GM12878 (cell line): ENCODE data around the gene HS1BP3. TPM values are rescaled to one million over a fixed set of nuclear protein-coding genes. Genes with fewer than 3 reads are reported as not detected.

ENCODE experiments used
- RBBP5 ChIP-seq: fragments of 200-600 bp; sonication (generic); conservative IDR thresholded peaks from 2 replicates; pipeline ENCODE4 v1.6.1; 2016
- SMC3 ChIP-seq: IDR thresholded peaks from 2 replicates; pipeline ENCODE4 v1.6.1; 2011; ENCODE audit warnings: low read length, improper control_type of control experiment, borderline replicate concordance
- ZNF217 ChIP-seq: fragments of 450-650 bp; IDR thresholded peaks from 2 replicates; pipeline ENCODE4 v1.6.1; 2017; ENCODE audit warnings: antibody characterized with exemption, mild to moderate bottlenecking
- polyA plus RNA-seq, 11 experiments: library from polyadenylated mRNA; depleted of rRNA in 4 of 11; unstranded in 6 of 11; stranded (reverse) in 5 of 11; fragments of >200 nt; fragmentation: Nextera tagmentation in 4 of 11; fragmentation: Illumina TruSeq in 1 of 11; extraction: Ambion mirVana in 4 of 11; extraction: Trizol in 1 of 11; gene quantifications; 1 replicate in 1 of 11; 2 replicates in 10 of 11; pipeline versions ENCODE4 v1.2.1 to v1.2.3, GENCODE V29; 2011 to 2016; ENCODE audit warnings: inconsistent platforms in 2 of 11, missing spikeins in 2 of 11, low read depth in 1 of 11
- total RNA-seq, 4 experiments: library from RNA; depleted of rRNA in 3 of 4; stranded (reverse); fragments of >200 nt in 3 of 4; fragmentation: Illumina TruSeq in 1 of 4; extraction: Trizol in 1 of 4; gene quantifications; 2 replicates each; pipeline versions ENCODE4 v1.2.1 to v1.2.3, GENCODE V29; 2013 to 2021
- TF ChIP-seq, protein P1 (sequence below): fragments of 450-650 bp; IDR thresholded peaks from 2 replicates; pipeline ENCODE4 v1.6.1; 2017; ENCODE audit warnings: mild to moderate bottlenecking, low read depth, inconsistent platforms; ENCODE audit not compliant: poor library complexity, severe bottlenecking
- TF ChIP-seq, protein P2 (sequence below): IDR thresholded peaks from 2 replicates; pipeline ENCODE4 v1.6.1; 2011; ENCODE audit warnings: mild to moderate bottlenecking, low read depth, low read length, moderate library complexity; ENCODE audit not compliant: insufficient replicate concordance
- TF ChIP-seq, protein P3 (sequence below): fragments of 450-650 bp; IDR thresholded peaks from 2 replicates; pipeline ENCODE4 v1.6.1; 2017; ENCODE audit warnings: mild to moderate bottlenecking

HS1BP3 gene
- total and polyA plus RNA-seq, 10 of the 15 experiments (the other 5 are each of a cell fraction or from before 2014, with no cell fraction given): 0.47 to 7.2 (median 4.6) TPM

DNA sequence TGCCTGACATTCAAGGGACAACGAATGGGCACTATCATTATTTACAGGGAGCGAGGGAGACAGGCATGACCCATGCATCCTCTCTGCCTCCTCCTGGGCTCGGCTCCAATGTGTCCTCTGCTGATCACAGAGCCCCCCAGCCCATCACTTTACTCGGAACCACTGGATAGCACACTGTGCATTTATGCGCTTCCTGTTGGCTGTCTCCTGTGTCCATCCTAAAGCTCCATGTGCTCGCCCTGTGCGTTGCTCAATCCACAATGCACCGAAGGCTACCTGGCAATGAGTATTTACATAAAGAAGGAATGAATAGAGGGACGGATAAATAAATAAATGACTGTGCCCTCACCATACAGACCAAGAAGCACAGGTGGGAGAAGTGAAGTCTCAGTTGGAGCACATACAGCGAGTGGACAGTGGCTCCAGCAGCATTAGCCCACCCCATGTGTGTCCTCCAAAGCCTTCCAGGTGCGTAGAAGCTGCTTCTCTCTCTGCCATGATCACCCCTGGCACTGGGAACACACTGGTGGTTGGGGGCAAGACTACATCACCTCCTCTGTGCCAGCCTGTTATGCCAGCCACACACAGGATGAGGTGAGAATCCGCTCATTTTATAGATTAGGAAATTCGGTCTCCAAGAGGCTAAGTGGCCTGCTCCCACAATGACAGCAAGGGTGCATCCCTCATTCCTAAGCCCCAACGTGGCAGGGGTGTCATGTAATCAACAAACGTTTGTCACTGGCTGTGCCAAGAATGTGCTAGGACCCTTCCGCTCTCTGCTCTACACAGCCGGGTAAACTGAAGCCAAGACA lies 13.7 kb upstream of the HS1BP3 start (continued):
- TF ChIP-seq, protein P1, sequence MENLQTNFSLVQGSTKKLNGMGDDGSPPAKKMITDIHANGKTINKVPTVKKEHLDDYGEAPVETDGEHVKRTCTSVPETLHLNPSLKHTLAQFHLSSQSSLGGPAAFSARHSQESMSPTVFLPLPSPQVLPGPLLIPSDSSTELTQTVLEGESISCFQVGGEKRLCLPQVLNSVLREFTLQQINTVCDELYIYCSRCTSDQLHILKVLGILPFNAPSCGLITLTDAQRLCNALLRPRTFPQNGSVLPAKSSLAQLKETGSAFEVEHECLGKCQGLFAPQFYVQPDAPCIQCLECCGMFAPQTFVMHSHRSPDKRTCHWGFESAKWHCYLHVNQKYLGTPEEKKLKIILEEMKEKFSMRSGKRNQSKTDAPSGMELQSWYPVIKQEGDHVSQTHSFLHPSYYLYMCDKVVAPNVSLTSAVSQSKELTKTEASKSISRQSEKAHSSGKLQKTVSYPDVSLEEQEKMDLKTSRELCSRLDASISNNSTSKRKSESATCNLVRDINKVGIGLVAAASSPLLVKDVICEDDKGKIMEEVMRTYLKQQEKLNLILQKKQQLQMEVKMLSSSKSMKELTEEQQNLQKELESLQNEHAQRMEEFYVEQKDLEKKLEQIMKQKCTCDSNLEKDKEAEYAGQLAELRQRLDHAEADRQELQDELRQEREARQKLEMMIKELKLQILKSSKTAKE: no peak
- TF ChIP-seq ZNF217: no peak
- TF ChIP-seq RBBP5: no peak
- TF ChIP-seq, protein P2, sequence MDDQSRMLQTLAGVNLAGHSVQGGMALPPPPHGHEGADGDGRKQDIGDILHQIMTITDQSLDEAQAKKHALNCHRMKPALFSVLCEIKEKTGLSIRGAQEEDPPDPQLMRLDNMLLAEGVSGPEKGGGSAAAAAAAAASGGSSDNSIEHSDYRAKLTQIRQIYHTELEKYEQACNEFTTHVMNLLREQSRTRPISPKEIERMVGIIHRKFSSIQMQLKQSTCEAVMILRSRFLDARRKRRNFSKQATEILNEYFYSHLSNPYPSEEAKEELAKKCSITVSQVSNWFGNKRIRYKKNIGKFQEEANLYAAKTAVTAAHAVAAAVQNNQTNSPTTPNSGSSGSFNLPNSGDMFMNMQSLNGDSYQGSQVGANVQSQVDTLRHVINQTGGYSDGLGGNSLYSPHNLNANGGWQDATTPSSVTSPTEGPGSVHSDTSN: no peak
- TF ChIP-seq, protein P3, sequence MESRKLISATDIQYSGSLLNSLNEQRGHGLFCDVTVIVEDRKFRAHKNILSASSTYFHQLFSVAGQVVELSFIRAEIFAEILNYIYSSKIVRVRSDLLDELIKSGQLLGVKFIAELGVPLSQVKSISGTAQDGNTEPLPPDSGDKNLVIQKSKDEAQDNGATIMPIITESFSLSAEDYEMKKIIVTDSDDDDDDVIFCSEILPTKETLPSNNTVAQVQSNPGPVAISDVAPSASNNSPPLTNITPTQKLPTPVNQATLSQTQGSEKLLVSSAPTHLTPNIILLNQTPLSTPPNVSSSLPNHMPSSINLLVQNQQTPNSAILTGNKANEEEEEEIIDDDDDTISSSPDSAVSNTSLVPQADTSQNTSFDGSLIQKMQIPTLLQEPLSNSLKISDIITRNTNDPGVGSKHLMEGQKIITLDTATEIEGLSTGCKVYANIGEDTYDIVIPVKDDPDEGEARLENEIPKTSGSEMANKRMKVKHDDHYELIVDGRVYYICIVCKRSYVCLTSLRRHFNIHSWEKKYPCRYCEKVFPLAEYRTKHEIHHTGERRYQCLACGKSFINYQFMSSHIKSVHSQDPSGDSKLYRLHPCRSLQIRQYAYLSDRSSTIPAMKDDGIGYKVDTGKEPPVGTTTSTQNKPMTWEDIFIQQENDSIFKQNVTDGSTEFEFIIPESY: no peak
- TF ChIP-seq SMC3: no peak
